Measurements from ENCODE around the gene ANO1.

The ANO1 gene

DNA sequence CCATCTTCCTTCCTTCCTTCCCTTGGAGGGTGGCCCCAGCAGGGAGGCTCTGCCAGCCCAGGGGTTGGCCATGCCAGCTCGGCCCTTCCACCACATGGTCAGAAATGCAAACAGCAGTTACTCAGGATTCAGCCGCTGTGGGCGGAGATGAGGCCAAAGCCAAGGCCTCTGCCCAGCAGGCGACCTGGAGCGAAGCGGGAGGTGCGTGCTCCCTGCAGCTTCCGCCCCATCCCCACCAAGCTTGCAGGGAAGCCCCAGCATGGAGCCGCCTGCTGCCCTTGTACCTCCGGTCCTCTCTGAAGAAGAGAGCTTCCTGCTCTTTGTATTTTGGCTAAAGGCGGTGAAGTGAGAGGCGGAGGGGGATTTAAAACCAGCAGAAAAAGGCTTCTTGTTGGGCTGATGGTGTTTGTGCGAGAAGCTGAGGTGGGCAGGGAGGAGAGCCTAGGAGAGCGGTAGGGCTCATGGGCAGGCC is 50.4 kb downstream of the ANO1 start:
- no peak for TF ChIP-seq Cebpa-rat (IDR thresholded peaks at IDR 0.05)
- Histone ChIP-seq H3K4me3 (no peak overlapping the region), H3K27ac (peak overlapping the region; percentile 6; the same call in 1 of the 2 replicates), H3K4me2 (peak overlapping the region; percentile 69), H4K20me1 (no peaks in the 10 kb centered on the region), H3K4me1 (peaks cover 43% of the 10 kb centered on the region), H3K27me3 (no peaks in the 10 kb centered on the region), H3K36me3 (no peaks in the 10 kb centered on the region), H3K9me3 (no peaks in the 10 kb centered on the region), H3K9ac (no peak overlapping the region)

DNA sequence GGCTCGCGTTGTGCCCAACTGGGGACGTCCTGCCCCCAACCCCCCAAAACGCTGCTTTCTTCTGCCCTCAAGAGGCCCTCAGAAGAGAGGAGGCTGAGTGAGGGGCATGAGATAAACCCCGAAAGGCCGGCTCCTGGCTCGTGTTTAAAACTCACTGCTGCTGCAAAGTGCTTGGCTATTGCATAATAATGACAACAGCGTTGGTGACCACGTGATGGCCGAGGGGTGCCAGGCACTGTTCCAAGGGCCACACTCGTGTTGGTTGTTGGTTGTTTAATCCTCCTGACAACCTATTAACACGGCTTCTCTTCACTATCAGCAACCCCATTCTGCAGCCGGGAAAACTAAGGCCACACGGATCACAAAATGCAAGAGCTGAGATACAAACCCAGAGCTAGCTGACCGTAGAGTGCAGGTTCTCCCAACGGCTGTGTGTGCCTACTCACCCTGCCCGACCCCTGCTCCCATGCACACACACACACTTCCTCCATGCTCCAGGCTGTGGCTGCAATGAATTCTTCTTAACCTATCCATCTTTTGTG is 51.0 kb downstream of the ANO1 start:
- TF ChIP-seq Cebpa-rat (IDR thresholded peaks at IDR 0.05) = 0 out of 2 replicates have a peak, but pooled peaks have one; percentile 8
- Histone ChIP-seq H3K4me1 (peaks cover 43% of the 10 kb centered on the region), H3K9ac (no peak overlapping the region), H4K20me1 (no peaks in the 10 kb centered on the region), H3K36me3 (no peaks in the 10 kb centered on the region), H3K27ac (peak overlapping the region; percentile 6; the same call in 1 of the 2 replicates), H3K4me2 (peak overlapping the region; percentile 69), H3K4me3 (no peak overlapping the region), H3K9me3 (no peaks in the 10 kb centered on the region), H3K27me3 (no peaks in the 10 kb centered on the region)

DNA sequence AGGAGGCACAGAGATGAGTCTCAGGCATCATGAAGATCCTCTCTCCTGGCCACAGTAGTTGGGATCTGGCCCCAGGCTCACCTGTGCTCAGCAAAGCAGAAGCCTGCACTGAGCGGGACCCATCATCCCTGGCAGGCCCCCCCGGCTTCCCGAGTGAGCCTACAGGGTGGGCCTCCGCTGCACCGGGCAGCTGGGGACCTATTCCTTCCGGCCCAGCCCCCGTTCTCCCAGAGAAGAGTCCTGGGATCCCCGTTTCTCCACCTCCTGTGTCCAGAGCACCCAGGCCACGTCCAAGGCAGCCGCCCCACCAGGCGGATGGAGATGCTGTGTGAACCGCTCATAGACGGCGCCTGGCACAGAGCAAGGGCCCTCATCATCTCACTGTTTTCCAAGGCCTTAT is 52.5 kb downstream of the ANO1 start:
- H3K36me3 ChIP-seq = no peaks in the 10 kb centered on the region
- no peaks in the 10 kb centered on the region for H3K9me3 ChIP-seq
- no peak overlapping the region for H3K4me2 ChIP-seq
- no peaks in the 10 kb centered on the region for H3K27me3 ChIP-seq
- no peak overlapping the region for H3K9ac ChIP-seq
- H4K20me1 ChIP-seq = no peaks in the 10 kb centered on the region
- TF ChIP-seq Cebpa-rat (IDR thresholded peaks at IDR 0.05) = no peak
- H3K4me3 ChIP-seq = no peak overlapping the region
- H3K27ac ChIP-seq = no peak overlapping the region
- peaks cover 49% of the 10 kb centered on the region for H3K4me1 ChIP-seq

DNA sequence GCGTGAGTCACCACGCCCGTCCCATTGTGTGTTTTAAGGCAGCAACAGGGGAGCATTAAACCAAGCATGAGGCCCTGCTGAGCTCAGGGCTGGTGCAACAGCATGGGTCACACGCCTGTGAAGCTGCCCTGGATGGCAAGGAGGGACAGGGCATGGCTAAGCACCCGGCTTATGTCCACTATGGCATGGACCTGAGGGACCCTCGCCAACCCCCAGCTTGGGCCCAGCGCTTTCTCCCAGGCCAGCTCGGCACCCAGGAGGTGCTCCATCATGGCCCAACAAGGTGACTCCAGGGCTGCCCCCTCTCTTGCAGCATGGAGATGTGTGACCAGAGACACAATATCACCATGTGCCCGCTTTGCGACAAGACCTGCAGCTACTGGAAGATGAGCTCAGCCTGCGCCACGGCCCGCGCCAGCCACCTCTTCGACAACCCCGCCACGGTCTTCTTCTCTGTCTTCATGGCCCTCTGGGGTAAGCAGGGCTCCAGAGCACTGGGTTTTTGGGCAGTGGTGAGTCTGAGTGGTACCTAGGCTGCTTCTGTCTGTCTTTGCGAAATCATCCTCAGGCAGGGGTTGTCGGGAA is 53.6 kb downstream of the ANO1 start:
- Histone ChIP-seq H3K27me3 (no peaks in the 10 kb centered on the region), H3K9ac (no peak overlapping the region), H3K4me1 (peaks cover 59% of the 10 kb centered on the region), H3K9me3 (no peaks in the 10 kb centered on the region), H3K4me3 (no peak overlapping the region), H3K27ac (no peak overlapping the region), H4K20me1 (no peaks in the 10 kb centered on the region), H3K4me2 (no peak overlapping the region), H3K36me3 (no peaks in the 10 kb centered on the region)
- TF ChIP-seq Cebpa-rat (IDR thresholded peaks at IDR 0.05) = no peak

DNA sequence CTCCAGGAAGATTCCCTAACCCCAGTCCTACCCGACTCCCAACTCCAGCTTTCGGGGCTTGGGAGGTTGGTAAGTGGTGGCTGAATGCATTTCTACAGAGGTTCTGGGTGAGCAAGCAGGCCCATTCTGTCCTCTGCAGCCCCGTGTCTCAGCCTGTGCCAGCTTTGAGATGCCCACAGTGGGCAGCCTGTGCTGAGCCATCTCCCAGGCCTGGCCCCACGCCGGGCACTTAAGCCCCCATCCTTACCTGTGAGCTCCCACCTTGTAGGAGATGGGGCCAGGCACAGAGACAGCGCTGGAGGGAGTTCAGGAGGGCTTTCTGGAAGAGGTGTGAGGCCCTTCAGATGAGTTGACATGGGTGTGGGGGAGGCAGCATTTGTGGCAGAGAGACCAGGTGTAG is 54.5 kb downstream of the ANO1 start:
- no peaks in the 10 kb centered on the region for H3K9me3 ChIP-seq
- TF ChIP-seq Cebpa-rat (IDR thresholded peaks at IDR 0.05) = no peak
- no peak overlapping the region for H3K4me2 ChIP-seq
- H4K20me1 ChIP-seq = no peaks in the 10 kb centered on the region
- H3K27ac ChIP-seq = no peak overlapping the region
- no peaks in the 10 kb centered on the region for H3K36me3 ChIP-seq
- no peak overlapping the region for H3K9ac ChIP-seq
- H3K4me3 ChIP-seq = no peak overlapping the region
- peaks cover 54% of the 10 kb centered on the region for H3K4me1 ChIP-seq
- no peaks in the 10 kb centered on the region for H3K27me3 ChIP-seq

DNA sequence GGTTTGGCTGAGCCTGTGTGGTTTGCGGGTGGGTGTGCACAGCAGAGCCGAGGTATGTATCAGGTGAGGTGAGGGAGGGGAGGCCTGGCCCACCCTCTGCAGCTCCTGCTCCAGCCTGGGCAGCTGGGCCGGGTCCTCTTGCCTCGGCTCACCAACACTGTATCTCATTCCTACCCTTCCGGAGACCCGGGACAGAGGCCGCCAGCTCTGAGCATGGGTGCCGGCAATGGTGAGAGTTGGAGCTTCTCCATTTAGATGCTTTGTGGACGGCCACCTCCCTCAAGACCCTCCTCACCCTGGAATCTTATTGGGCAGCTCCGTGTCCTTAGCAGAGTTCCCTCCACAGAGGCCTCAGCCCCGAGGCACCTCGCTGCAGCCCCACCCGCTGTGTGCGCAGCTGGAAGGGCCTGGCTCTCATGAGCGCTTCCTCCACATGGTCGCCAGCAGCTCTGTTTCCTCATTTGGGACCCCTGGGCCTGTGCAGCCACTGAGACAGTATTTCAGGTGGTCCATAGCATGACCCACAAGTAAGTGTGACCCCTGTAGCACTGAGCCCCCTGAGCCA is 55.7 kb downstream of the ANO1 start:
- peaks cover 42% of the 10 kb centered on the region for H3K4me1 ChIP-seq
- H3K9me3 ChIP-seq = no peaks in the 10 kb centered on the region
- H3K36me3 ChIP-seq = no peaks in the 10 kb centered on the region
- no peak overlapping the region for H3K9ac ChIP-seq
- H3K27me3 ChIP-seq = no peaks in the 10 kb centered on the region
- no peak overlapping the region for H3K4me3 ChIP-seq
- H3K4me2 ChIP-seq = peak overlapping the region; percentile 72
- TF ChIP-seq Cebpa-rat (IDR thresholded peaks at IDR 0.05) = no peak
- 0 out of 2 replicates have a peak overlapping the region, but pooled peaks have one; percentile 6 for H3K27ac ChIP-seq
- no peaks in the 10 kb centered on the region for H4K20me1 ChIP-seq

DNA sequence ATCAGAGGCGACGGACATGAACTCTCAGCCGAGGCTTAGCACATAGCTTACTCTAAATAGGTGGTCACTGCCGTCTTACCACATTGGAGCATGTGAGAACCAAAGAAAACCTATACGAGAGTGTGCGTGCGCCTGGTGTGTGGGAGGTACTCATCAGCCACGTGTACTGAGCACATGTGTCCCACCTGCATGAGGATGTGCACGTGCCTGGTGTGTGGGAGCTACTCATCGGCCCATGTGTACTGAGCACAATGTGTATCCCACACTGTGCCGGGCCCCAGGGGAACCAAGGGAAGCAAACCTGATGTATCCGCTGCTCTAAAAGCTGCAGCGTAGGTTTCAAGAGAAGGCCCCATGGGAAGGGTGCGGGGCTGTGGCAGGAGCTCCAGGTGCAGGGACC is 56.4 kb downstream of the ANO1 start:
- H3K9me3 ChIP-seq = no peaks in the 10 kb centered on the region
- H3K27ac ChIP-seq = no peak overlapping the region
- TF ChIP-seq Cebpa-rat (IDR thresholded peaks at IDR 0.05) = no peak
- H3K4me1 ChIP-seq = peaks cover 37% of the 10 kb centered on the region
- peak overlapping the region; percentile 72 for H3K4me2 ChIP-seq
- no peak overlapping the region for H3K4me3 ChIP-seq
- H3K36me3 ChIP-seq = no peaks in the 10 kb centered on the region
- H3K27me3 ChIP-seq = no peaks in the 10 kb centered on the region
- no peak overlapping the region for H3K9ac ChIP-seq
- no peaks in the 10 kb centered on the region for H4K20me1 ChIP-seq

DNA sequence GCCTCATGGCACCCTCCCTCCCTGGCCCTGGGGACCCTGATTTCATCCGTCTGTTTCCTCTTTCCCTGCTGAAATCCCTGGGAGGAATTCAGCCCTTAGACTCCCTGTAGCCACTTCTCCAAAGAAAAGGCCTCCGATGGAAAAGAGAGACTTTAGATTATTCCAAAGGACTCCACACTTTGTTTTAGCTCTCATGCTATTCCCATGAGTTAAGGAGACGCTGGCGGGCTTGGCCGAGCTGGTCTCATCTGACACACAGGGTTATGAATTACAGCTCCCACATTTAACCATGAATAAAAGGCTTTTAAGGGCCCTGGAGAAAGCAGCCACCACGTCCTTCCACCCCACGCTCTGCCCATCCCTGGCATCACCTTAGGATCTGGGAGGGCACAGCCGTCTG is 57.0 kb downstream of the ANO1 start:
- H3K27me3 ChIP-seq = no peaks in the 10 kb centered on the region
- peaks cover 37% of the 10 kb centered on the region for H3K4me1 ChIP-seq
- H3K4me3 ChIP-seq = no peak overlapping the region
- no peak for TF ChIP-seq Cebpa-rat (IDR thresholded peaks at IDR 0.05)
- H3K9me3 ChIP-seq = no peaks in the 10 kb centered on the region
- no peaks in the 10 kb centered on the region for H4K20me1 ChIP-seq
- no peaks in the 10 kb centered on the region for H3K36me3 ChIP-seq
- peak overlapping the region; percentile 72 for H3K4me2 ChIP-seq
- H3K9ac ChIP-seq = no peak overlapping the region
- no peak overlapping the region for H3K27ac ChIP-seq

DNA sequence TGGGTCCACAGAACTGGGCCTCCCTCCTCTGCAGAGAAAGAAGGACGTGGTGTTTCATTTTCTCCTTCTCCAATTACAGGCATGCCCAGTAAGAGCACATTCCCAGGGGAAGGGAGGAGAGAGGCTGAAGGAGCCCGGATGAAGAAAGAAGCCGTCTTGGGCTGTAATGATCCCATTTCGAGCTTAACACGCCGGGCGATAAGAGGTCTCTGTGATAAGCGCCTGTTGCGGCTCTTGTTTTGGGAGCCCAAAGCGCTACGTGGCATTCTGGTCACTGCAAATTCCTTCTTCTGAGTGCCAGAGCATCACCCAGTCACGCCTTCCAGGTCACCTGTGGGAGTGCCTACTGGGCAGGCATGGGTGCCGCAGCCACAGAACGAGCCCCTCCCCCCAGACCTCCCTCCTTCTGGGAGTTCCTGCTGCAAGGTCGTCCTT is 57.5 kb downstream of the ANO1 start:
- H4K20me1 ChIP-seq = no peaks in the 10 kb centered on the region
- H3K4me1 ChIP-seq = peaks cover 37% of the 10 kb centered on the region
- no peaks in the 10 kb centered on the region for H3K9me3 ChIP-seq
- H3K9ac ChIP-seq = no peak overlapping the region
- no peaks in the 10 kb centered on the region for H3K27me3 ChIP-seq
- H3K4me3 ChIP-seq = no peak overlapping the region
- H3K27ac ChIP-seq = no peak overlapping the region
- H3K36me3 ChIP-seq = no peaks in the 10 kb centered on the region
- H3K4me2 ChIP-seq = peak overlapping the region; percentile 72
- TF ChIP-seq Cebpa-rat (IDR thresholded peaks at IDR 0.05) = no peak

DNA sequence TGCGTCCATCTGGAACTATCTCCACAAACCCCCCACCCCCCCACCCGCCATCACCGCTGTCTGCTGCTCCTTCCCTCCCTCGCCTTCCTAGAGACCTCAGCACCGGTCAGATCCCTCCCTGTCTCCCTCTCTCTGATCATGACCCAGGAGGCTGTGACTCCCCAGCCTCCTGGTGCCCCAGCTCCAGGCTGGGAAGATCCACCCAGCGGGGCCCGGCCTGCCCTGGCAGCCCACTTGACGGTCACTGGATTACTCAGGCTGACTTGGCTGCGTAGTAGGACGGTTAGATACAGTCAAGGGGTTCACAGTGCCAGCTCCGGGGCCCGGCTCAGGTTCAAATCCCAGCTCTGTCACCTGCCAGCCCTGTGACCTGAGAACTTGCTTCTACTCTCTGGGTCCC is 59.3 kb downstream of the ANO1 start:
- Histone ChIP-seq H3K4me3 (no peak overlapping the region), H3K4me1 (peaks cover 53% of the 10 kb centered on the region), H3K27me3 (0 out of 2 replicates have a peak, but pooled peaks cover 4% of the 10 kb centered on the region), H3K9me3 (no peaks in the 10 kb centered on the region), H3K4me2 (no peak overlapping the region), H3K36me3 (no peaks in the 10 kb centered on the region), H3K9ac (no peak overlapping the region), H3K27ac (no peak overlapping the region), H4K20me1 (no peaks in the 10 kb centered on the region)
- TF ChIP-seq Cebpa-rat (IDR thresholded peaks at IDR 0.05) = no peak
